H4 (cell line): ENCODE data around the gene TNFRSF17. TPM values are rescaled to one million over a fixed set of nuclear protein-coding genes. Genes with fewer than 3 reads are reported as not detected.
"Not testable (repeated sequence)": the region's sequence is repeated elsewhere in the genome, so short reads cannot be mapped to it uniquely, and the experiment has no call there.

Source experiments
- DNase-seq: peaks from one replicate; pipeline ENCODE4 v3.0.0-alpha.2; 2015; ENCODE audit warnings: low spot score
- total RNA-seq: library from RNA; depleted of rRNA; stranded (reverse); fragments of >200 nt; shearing (Covaris generic); gene quantifications from 2 replicates; pipeline ENCODE4 v1.2.3, GENCODE V29; 2014

Gene TNFRSF17
- total RNA-seq, 1 experiment from 2014 or later: not detected

GRCh38 chr16:11970292-11970691 lies 5.3 kb downstream of the TNFRSF17 start:
- DNase-seq: not testable (repeated sequence)

DNA sequence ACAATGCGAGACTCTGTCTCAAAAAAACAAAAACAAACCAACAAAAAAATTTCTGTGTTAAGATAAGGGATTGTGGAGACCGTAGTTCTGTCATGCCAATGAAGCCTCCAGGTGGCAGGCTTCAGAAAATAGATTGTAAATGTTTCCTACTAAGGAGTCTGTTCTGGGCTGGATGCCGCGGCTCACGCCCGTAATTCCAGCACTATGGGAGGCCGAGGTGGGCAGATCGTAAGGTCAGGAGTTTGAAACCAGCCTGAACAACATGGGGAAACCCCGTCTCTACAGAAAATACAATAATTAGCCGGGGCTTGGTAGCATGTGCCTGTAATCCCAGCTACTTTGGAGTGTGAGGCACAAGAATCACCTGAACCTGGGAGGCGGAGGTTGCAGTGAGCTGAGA lies 7.1 kb downstream of the TNFRSF17 start:
- no peak for DNase-seq

DNA sequence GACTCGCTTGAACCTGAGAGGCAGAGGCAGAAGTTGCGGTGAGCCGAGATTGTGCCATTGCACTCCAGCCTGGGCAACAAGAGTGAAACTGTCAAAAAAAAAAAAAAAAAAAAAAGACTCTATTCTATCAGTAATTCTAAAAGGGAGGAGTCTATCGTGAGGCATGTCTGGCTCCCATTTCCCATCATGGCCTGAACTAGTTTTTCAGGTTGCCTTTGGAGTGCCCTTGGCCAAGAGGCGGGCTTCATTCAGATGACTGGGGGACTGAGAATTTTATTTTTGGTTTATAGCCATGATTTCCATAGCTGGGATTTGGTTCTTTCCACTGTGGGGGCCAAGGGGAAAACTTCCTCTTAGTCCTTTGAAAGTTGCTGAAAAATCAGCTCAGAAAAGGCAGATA lies 8.1 kb downstream of the TNFRSF17 start:
- no peak for DNase-seq

DNA sequence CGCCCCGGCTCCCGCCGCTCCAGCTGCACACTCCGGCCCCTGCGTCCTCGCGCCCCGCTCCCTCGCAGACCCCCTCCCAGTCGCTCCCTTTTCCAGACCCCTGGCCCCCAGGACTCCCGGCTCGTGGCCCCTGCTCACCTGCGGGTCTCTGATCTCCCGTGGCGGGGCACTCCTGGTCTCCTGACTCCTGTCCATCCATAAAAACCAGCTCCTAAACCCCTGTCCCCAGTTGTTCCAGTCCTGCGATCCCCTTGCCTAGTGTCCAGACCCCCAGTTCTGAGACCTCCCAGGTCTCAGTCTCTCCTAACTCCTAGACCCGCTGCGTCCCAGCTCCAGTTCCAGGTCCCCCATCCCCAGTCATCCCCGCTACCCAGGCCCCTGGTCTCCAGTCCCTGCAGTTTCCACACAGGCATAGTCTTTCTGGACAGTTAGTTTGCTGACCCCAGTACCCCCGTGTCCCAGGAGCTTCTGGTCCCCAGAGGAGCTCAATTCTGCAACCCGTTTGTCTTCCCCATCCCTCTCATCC lies 11.9 kb downstream of the TNFRSF17 start:
- DNase-seq: no peak

GRCh38 chr16:11977376-11978041 lies 12.5 kb downstream of the TNFRSF17 start:
- peak; percentile 26 for DNase-seq

DNA sequence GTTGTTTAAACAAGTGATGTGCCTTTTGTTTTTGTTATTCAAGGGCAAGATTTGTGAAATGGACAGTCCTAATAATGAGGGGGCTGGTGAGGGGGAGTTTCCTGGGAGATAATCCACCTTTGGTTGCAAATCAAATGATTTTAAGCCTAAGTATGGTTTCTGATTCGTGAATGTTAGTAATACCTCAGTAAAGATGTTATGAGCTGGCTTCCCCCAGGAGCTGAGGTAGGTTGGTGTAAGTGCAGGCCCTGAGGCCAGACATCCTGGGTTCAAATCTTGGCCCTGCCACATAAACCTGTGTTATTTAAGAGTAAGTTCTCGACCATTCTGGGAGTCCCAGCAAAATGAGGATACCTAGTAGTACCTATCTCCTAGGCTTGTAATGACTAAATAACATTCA lies 13.1 kb downstream of the TNFRSF17 start:
- DNase-seq: no peak

GRCh38 chr16:11979013-11979672 lies 14.1 kb downstream of the TNFRSF17 start:
- DNase-seq: no peak

DNA sequence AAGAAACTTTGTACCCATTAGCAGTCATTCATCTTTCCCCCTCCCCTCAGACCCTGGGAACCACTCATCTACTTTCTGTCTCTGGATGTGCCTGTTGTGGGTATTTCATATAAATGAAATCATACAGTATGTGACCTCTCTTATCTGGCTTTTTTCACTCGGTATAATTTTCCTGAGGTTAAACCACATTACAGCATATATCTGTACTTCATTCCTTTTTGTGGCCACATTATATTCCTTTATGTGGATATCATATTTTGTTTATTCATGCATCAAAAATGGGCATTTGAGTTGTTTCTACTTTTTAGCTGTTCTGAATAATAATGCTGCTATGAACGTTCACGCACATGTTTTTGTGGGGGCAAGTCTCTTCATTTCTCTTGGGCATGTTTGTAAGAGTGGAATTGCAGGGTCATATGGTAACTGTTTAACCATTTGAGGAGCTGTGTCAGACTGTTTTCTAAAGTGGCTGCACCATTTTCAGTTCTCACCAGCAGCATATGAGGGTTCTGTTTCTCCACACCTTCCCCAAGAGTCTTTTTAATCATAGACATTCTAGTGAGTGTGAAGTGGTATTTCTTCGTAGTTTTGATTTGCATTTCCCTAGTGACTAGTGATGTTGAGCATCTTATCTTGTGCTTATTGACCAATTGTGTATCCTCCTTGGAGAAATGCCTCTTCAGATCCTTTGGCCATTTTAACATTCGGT lies 15.3 kb downstream of the TNFRSF17 start:
- DNase-seq: no peak

DNA sequence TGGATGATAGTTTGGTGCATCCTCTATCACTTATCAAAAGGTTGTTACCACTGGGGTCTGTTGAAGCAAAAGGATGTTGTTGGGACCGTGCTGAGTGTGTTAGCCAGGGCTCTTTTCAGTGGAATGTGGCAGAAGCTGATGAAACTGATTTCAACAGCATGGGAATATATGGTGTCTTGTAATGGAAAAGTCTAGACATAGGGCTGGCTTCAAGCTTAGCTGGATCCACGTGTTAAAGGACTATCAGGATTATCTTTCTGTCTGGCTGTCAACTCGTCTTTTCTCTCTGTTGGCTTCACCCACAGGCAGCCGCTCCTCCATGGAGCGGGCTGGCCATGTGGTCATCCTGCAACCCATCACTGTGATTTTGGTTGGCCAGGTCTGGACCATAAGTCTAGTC lies 20.2 kb downstream of the TNFRSF17 start:
- no peak for DNase-seq

- DNase-seq: no peak
These were observed 21.6 kb downstream of the TNFRSF17 start for GRCh38 chr16:11986521-11987057.

DNA sequence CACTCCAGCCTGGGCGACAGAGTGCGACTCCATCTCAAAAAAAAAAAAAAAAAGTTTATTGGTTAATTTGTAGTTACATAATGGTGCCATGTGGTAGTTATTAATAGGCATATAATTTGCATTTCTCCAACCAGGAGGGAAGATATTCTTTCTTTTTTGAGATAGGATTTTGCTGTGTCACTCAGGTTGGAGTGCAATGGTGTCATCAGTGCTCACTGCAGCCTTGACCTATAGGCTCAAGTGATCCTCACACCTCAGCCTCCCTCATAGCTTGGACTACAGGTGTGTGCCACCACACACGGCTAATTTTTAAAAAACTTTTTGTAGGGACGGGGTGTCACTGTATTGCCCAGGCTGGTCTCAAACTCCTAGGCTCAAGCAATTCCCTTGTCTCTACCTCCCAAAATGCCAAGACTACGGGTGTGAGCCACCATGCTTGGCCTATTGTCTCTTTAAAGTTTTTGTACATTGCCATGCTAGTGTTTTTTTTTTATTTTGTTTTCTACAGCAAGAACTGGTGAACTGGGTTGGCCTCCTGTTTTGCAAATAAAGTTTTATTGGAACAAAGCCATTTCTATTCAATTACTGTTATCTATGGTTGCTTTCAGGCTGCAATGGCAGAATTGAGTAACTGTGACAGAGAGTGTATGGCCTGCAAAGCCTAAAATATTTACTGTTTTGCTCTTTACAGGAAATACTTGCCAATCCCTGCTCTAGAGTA lies 23.4 kb downstream of the TNFRSF17 start:
- no peak for DNase-seq

DNA sequence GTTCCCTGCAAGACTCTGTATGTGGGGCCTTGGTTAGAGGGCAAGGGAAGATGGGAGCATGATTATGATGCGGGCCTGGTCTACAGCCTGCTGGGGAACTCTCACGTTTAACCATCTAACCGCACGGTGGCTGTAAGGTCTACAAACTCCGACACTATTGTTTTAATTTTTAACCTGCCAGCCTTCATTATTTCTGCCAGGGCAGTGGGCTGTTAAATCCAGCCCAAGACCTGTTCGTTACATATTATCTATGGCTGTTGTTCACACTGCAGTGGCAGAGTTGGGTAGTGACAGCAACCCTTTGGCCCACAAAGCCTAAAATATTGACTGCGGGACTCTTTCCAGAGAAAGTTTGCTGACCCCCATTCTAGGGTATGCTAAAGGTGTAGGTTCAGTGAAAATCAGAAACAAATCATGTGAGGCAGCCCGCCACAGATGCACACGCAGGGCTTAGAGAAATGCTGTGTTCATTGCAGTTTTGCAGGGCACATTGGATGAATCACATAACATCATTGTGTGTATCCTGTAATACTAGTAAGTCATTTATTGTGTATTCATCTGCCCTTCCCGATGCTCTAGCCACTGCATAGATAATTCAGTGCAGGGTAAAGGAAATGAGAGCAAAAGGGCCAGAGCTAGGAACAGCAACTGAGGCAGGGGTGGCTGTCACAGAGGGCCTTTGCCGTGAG lies 25.8 kb downstream of the TNFRSF17 start:
- no peak for DNase-seq

GRCh38 chr16:11992008-11992584 lies 27.1 kb downstream of the TNFRSF17 start:
- no peak for DNase-seq

GRCh38 chr16:11992586-11993524 lies 27.8 kb downstream of the TNFRSF17 start:
- DNase-seq: no peak

DNA sequence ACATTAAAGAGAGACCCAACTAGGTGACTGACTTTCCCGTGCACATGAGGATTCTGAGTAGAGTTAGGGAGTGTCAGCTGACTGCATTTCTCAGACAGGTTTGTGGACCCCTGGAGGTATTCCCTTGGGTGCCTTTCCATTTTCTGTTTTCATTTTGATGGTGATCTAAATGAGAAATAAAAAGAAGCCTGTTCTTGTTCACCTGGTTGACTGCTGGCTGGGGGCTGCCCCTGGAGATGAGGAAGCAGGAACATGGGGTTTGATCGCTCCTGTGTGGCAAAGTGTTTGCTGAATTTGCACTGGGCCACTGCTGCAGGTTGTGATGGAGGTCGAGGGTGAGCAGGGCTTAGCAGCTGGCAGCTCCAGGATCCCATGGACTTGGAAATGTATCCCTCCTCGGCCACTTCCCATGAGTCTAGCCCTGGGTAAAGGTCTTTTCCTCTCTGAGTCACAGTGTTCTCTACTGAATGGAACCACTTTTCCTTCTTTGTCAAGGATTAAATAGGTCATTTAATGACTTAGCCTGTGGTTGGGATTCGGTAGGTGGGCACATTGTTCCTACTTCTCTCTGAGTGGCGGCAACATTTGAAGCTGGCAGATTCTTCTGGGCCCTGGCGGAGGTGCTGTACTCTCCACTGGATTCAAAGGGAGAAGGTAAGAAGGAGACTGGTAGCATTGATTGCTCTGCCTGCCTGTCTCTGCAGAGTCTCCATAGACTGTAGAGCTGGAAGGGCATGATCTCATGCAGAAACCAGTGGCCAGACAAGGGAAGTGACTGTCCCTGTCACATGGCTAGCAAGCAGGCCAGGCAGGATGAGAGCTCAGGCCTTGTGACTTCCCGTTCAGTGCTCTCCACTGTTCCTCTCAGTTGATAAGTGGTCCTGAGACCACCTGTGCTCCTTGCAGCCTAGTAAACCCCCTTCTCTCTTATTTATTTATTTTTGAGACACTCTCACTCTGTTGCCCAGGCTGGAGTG lies 29.4 kb downstream of the TNFRSF17 start:
- no peak for DNase-seq

DNA sequence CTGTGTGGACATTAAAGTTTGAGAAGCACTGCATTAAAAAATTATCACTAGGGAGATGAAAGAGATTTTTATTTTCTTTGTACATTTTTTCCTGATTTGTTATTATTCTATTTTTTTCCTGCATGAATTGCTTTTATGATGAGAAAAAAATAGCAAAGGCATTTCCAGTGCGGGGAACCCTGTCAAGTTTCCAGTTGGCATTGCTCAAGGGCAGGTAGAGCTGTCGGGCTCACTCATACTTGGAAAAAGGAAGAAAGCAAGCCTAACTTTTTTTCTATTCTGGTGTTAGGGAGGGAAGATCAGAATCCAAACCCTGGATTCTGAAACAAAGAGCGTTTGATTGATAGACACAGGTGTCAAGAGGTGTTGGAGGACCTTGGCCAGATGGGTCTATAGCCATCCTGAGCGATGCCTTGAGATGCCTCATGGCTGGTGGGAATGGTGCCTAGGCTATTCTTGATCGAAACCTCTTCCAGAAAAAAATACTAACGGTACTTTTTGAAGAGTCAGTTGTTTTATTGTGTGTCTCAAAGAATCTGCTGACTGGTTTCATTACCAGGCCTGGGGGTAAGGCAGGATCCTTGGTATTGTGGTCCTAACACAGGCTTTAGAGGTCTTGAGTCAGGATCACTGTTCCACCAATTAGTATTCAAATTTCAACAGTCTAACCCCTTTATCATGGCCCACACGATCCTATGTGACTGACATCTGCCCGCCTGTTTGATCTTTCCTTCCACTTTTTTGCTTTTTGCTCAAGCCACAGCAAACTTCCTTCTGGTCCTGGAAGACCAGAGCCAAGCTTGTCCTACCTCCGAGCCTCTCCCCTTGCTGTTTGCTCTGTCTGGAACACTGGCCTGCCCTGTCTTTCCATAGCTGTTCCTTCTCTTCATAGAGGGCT lies 31.7 kb downstream of the TNFRSF17 start:
- no peak for DNase-seq

GRCh38 chr16:12000032-12000431 lies 35.0 kb downstream of the TNFRSF17 start:
- DNase-seq: no peak
